ENCODE data around the gene CALR.
A peak's percentile ranks its signal among the peaks of the same experiment; 100 is the strongest.
"Not testable (repeated sequence)": the region's sequence is repeated elsewhere in the genome, so short reads cannot be mapped to it uniquely, and the experiment has no call there.

The CALR gene

DNA sequence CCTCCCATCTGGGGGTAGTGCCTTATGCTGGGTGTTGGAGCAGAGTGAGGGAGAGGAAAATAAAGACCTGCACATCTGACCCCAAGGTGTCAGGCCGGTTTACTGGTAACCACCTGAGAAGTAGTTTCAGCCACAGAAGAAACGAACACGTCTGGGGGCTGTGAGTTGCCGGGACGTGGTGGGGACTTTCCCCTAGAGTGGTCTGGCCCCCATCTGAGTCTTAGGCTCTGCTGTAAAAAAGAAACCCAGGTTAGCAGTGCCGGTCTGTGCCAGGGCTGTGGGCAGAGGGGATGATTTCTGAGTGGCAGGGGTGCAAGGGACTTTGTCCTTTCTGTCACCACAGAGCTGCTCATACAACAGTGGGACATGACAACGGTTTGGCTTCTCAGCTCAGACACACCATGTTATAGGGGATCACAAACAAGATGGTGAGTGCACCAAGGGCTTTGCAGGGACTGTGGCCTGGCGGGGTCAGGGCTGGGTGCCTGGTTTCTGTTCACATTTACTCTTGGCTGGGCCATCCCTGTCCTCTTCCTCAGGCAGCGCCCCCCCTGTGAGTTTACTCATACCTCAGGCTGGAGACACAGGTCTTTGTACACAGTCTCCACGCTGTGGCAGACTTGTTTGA lies 38.4 kb upstream of the CALR start:
- TF ChIP-seq ZNF274 (IDR thresholded peaks at IDR 0.05; ENCODE audit: low read depth, low read length) (no peak), YY1 (IDR thresholded peaks at IDR 0.05; ENCODE audit: insufficient read depth, insufficient read length) (no peak), SUZ12 (IDR thresholded peaks at IDR 0.05; ENCODE audit: extremely low read depth, insufficient read depth, insufficient read length) (no peak)
- no peaks in the 10 kb centered on the region for H3K4me1 ChIP-seq (ENCODE audit: insufficient read depth, insufficient read length)
- no peaks in the 10 kb centered on the region for H3K9me3 ChIP-seq (ENCODE audit: insufficient read depth, low read length)
- no peak overlapping the region for H3K4me3 ChIP-seq (ENCODE audit: insufficient read length, low read depth)
- H3K27me3 ChIP-seq (ENCODE audit: insufficient read depth, insufficient read length), result no peaks in the 10 kb centered on the region
- no peak overlapping the region for H3K9ac ChIP-seq (ENCODE audit: insufficient read length, low read depth)
- no peak for DNase-seq (ENCODE audit: low read depth, low spot score)
- peaks cover 47% of the 10 kb centered on the region for H3K36me3 ChIP-seq (ENCODE audit: insufficient read depth, insufficient read length, low read length)

DNA sequence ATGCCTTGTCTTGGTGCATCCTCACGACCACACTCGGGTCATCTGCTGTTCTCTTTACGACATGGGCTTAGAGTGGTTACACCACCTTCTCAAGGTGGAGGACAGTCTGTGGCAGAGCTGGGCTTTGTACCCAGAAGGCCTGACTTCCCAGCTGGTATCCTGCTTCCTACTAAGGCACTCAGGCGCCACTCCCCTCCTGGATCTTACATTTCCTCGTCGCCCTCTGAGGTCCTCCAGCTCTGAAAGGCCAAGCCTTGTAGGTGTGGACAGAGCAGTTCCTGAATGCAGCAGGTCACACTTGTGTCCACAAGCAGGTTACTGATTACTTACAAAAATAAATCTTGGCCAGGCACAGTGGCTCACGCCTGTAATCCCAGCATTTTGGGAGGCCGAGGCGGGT lies 31.2 kb upstream of the CALR start:
- Histone ChIP-seq H3K4me3 (ENCODE audit: insufficient read length, low read depth) (no peak overlapping the region), H3K9ac (ENCODE audit: insufficient read length, low read depth) (no peak overlapping the region), H3K36me3 (ENCODE audit: insufficient read depth, insufficient read length, low read length) (no peaks in the 10 kb centered on the region), H3K4me1 (ENCODE audit: insufficient read depth, insufficient read length) (peaks cover 3% of the 10 kb centered on the region), H3K9me3 (ENCODE audit: insufficient read depth, low read length) (no peaks in the 10 kb centered on the region), H3K27me3 (ENCODE audit: insufficient read depth, insufficient read length) (no peaks in the 10 kb centered on the region)
- no peak for TF ChIP-seq ZNF274 (IDR thresholded peaks at IDR 0.05; ENCODE audit: low read depth, low read length)
- no peak for DNase-seq (ENCODE audit: low read depth, low spot score)

DNA sequence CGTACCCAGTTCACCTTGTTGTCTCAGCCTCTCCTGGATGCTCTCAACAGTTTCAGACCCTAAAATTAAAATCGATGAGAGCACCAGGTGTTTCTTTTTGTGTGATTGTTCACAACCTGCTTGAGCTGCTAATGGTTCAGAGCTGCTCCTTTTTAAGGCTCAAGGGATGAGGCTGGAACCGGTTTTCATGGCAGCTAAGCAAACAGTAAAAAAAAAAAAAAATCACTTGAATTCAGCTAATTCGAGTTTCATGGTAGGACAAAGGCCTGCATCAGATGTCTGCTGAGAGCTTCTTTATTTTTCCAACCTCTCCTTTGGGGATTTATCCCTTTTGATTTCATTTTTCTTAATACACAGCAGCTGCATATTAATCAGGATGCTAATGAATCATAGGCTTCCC lies 25.8 kb upstream of the CALR start:
- peak overlapping the region; percentile 11 for H3K9ac ChIP-seq (ENCODE audit: insufficient read length, low read depth)

DNA sequence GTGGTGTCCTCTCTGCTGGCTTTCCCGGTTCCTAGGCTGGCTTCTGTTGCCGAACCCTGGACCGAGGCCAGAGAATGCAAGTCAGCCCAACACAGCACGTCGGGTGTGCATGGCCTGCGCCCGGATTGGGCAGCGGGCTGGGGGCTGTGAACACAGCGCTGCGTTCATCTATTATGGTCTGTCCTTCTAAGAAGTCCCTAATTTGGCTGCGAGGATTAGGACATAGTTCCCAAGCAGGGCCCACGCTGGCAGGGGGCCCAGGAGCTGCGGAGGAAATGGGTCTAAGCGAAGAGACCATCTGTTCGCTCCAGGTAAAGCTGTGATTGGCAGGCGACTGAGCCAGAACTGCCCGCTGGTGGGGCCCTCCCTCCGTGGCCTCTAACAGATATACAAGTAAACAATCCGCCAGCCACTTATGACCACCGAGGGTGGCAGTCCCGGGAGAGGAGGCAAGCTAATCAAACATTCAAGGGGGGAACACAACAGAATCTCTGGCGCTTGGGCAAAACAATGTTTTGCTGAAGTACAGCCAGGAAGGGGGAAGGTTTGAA lies 25.3 kb upstream of the CALR start:
- peak overlapping the region; percentile 11 for H3K9ac ChIP-seq (ENCODE audit: insufficient read length, low read depth)
- H3K27me3 ChIP-seq (ENCODE audit: insufficient read depth, insufficient read length), result peaks cover 2% of the 10 kb centered on the region
- H3K4me1 ChIP-seq (ENCODE audit: insufficient read depth, insufficient read length), result peaks cover 3% of the 10 kb centered on the region
- TF ChIP-seq SUZ12 (IDR thresholded peaks at IDR 0.05; ENCODE audit: extremely low read depth, insufficient read depth, insufficient read length) (no peak), ZNF274 (IDR thresholded peaks at IDR 0.05; ENCODE audit: low read depth, low read length) (no peak), YY1 (IDR thresholded peaks at IDR 0.05; ENCODE audit: insufficient read depth, insufficient read length) (no peak)
- no peaks in the 10 kb centered on the region for H3K36me3 ChIP-seq (ENCODE audit: insufficient read depth, insufficient read length, low read length)
- H3K9me3 ChIP-seq (ENCODE audit: insufficient read depth, low read length), result no peaks in the 10 kb centered on the region
- H3K4me3 ChIP-seq (ENCODE audit: insufficient read length, low read depth), result no peak overlapping the region
- DNase-seq (ENCODE audit: low read depth, low spot score), result peak; percentile 33

More for the DNA sequence above, 25.8 kb upstream of the CALR start:
- TF ChIP-seq ZNF274 (IDR thresholded peaks at IDR 0.05; ENCODE audit: low read depth, low read length) (no peak), YY1 (IDR thresholded peaks at IDR 0.05; ENCODE audit: insufficient read depth, insufficient read length) (no peak), SUZ12 (IDR thresholded peaks at IDR 0.05; ENCODE audit: extremely low read depth, insufficient read depth, insufficient read length) (no peak)
- Histone ChIP-seq H3K4me3 (ENCODE audit: insufficient read length, low read depth) (no peak overlapping the region), H3K27me3 (ENCODE audit: insufficient read depth, insufficient read length) (no peaks in the 10 kb centered on the region), H3K4me1 (ENCODE audit: insufficient read depth, insufficient read length) (peaks cover 3% of the 10 kb centered on the region), H3K36me3 (ENCODE audit: insufficient read depth, insufficient read length, low read length) (no peaks in the 10 kb centered on the region), H3K9me3 (ENCODE audit: insufficient read depth, low read length) (no peaks in the 10 kb centered on the region)
- DNase-seq (ENCODE audit: low read depth, low spot score), result no peak

DNA sequence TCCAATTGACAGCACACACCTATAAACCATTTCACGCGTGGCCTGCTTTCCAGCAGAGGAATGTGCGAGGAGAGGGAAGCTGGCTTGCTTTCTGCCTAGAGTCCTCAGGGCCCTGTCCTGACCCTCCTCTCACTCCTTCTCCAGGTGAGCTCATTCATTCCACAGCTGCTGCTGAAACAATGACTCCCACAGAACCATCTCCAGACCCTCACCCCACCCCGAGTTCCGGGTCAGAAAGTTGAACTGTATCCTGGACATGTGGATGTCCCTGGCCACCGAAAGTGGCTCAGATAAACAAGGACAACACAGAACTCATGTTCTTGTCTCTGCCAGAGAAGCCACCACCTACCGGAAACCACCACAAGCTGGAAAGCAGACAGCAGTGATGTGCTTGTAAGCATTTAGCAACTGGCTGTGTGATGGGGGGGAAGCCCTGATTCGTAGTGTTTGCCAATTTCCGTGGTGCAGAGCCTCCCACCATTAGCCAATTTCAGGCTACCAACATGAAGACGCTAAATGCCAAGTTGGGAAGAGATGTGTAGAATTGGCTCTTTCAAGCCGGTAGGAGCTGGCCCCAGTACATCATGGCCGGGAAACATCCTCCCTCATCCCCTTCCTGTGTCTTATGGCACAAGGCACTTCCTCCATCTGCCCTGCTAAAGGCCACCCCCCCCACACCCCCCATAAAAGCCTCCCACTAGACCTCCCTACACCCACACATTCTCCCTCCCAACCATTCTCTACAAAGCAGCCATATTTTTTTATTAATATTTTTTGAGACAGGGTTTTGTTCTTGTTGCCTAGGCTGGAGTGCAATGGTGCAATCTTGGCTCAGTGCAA lies 24.3 kb upstream of the CALR start:
- Histone ChIP-seq H3K4me1 (ENCODE audit: insufficient read depth, insufficient read length) (peaks cover 5% of the 10 kb centered on the region), H3K27me3 (ENCODE audit: insufficient read depth, insufficient read length) (peaks cover 8% of the 10 kb centered on the region), H3K36me3 (ENCODE audit: insufficient read depth, insufficient read length, low read length) (no peaks in the 10 kb centered on the region), H3K9ac (ENCODE audit: insufficient read length, low read depth) (no peak overlapping the region), H3K4me3 (ENCODE audit: insufficient read length, low read depth) (no peak overlapping the region), H3K9me3 (ENCODE audit: insufficient read depth, low read length) (peaks cover 9% of the 10 kb centered on the region; the same call in 1 of the 2 replicates)
- TF ChIP-seq ZNF274 (IDR thresholded peaks at IDR 0.05; ENCODE audit: low read depth, low read length) (no peak), SUZ12 (IDR thresholded peaks at IDR 0.05; ENCODE audit: extremely low read depth, insufficient read depth, insufficient read length) (no peak)
- DNase-seq (ENCODE audit: low read depth, low spot score), result no peak

DNA sequence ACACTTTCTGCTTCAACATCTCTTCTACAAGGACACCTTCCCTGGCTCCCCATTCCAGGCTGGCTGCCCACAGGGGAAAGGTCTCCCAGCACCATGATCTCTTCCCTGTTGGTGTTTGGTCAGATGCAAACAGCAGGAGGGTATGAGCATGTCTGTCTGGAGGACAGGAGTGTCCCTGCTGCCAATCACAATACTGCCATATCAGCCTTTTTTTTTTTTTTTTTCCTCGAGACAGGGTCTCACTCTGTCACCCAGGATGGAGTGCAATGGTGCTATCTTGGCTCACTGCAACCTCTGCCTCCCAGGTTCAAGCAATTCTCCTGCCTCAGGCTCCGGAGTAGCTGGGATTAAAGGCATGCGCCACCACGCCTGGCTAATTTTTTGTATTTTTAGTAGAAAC lies 22.5 kb upstream of the CALR start:
- H3K9ac ChIP-seq (ENCODE audit: insufficient read length, low read depth); DNase-seq (ENCODE audit: low read depth, low spot score); H3K36me3 ChIP-seq (ENCODE audit: insufficient read depth, insufficient read length, low read length); H3K4me1 ChIP-seq (ENCODE audit: insufficient read depth, insufficient read length); H3K4me3 ChIP-seq (ENCODE audit: insufficient read length, low read depth); H3K9me3 ChIP-seq (ENCODE audit: insufficient read depth, low read length); H3K27me3 ChIP-seq (ENCODE audit: insufficient read depth, insufficient read length): not testable (repeated sequence)

DNA sequence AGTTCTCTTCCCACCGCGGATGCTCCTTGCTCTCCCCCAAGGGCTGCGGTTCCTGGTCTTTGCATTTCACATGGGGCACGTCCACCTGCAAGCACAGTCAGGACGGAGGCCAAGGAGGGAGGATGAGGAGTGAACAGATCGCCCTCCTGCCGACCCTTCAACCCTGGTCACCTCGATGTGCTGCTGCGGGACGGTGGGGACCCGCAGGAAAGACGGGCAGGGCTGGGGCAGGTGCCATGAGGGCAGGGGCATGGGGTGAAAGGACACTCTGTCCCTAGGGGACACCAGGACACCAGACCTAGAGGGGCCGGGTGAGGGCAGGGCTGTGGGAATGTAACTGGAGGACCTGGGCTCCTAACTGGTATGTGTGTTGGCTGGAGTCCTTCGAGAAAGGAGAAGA lies 20.2 kb upstream of the CALR start:
- H3K9me3 ChIP-seq (ENCODE audit: insufficient read depth, low read length), result peaks cover 9% of the 10 kb centered on the region; the same call in 1 of the 2 replicates
- H3K27me3 ChIP-seq (ENCODE audit: insufficient read depth, insufficient read length), result peaks cover 8% of the 10 kb centered on the region
- no peak overlapping the region for H3K4me3 ChIP-seq (ENCODE audit: insufficient read length, low read depth)
- H3K9ac ChIP-seq (ENCODE audit: insufficient read length, low read depth), result no peak overlapping the region
- H3K36me3 ChIP-seq (ENCODE audit: insufficient read depth, insufficient read length, low read length), result peaks cover 14% of the 10 kb centered on the region
- no peak for DNase-seq (ENCODE audit: low read depth, low spot score)
- TF ChIP-seq SUZ12 (IDR thresholded peaks at IDR 0.05; ENCODE audit: extremely low read depth, insufficient read depth, insufficient read length), result no peak
- TF ChIP-seq YY1 (IDR thresholded peaks at IDR 0.05; ENCODE audit: insufficient read depth, insufficient read length), result no peak
- TF ChIP-seq ZNF274 (IDR thresholded peaks at IDR 0.05; ENCODE audit: low read depth, low read length), result no peak
- peaks cover 4% of the 10 kb centered on the region for H3K4me1 ChIP-seq (ENCODE audit: insufficient read depth, insufficient read length)

Data from NT2/D1 (cell line).